IPS DF 6.9 (cell line): Measurements from ENCODE around the gene STRA8.

ENCODE experiments used
- DNase-seq: peaks from one replicate; pipeline ENCODE4 v3.0.0-alpha.2; 2013; ENCODE audit warnings: low read depth, low spot score
- H3K27ac ChIP-seq: one replicate; pipeline ENCODE4 v1.5.1; 2013; ENCODE audit warnings: low read length, control low read depth
- H3K27me3 ChIP-seq: 2 replicates; pipeline ENCODE4 v1.6.1; 2013; ENCODE audit warnings: mild to moderate bottlenecking, low read length; ENCODE audit not compliant: control insufficient read depth, insufficient read depth
- H3K36me3 ChIP-seq: 2 replicates; pipeline ENCODE4 v1.6.1; 2013; ENCODE audit warnings: low read length; ENCODE audit not compliant: control insufficient read depth, insufficient read depth
- H3K4me1 ChIP-seq: 2 replicates; pipeline ENCODE4 v1.6.1; 2013; ENCODE audit warnings: low read length; ENCODE audit not compliant: control insufficient read depth, insufficient read depth
- H3K4me3 ChIP-seq: 2 replicates; pipeline ENCODE4 v1.5.1; 2013; ENCODE audit warnings: mild to moderate bottlenecking, low read length
- H3K9me3 ChIP-seq: 2 replicates; pipeline ENCODE4 v1.6.1; 2013; ENCODE audit warnings: low read length, inconsistent platforms; ENCODE audit not compliant: control insufficient read depth, insufficient read depth
- WGBS: extraction: QIAGEN DNeasy Blood & Tissue Kit; methylation state at CpG from one replicate; pipeline ENCODE4 v1.1.7; 2013; ENCODE audit warnings: mixed read lengths, missing lambda C conversion rate; ENCODE audit not compliant: insufficient read length, insufficient coverage; 5-methylcytosine and 5-hydroxymethylcytosine counted together

Gene STRA8

DNA sequence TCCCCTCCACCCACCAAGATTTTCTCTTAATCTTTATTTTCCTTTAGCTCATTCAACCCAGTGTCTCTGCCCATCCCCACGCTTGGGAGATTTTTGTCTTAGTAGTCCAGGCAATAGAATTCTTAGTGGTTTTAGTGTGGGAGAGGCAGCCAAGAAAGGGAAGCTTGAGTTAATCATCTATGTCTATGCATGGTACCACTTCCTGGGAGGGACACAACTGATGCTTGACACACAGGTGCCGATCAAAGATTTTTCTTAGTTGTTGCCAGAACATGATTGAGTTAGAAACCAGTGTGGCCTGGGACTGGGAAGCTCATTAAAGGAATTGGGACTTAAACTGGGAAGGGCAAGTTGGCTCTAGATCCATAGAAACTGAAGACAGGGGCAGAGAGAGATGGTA, 3.1 kb downstream of the STRA8 start:
- H3K9me3 ChIP-seq: no peaks in the 10 kb centered on the region
- no peak overlapping the region for H3K27ac ChIP-seq
- H3K4me1 ChIP-seq: peaks cover 4% of the 10 kb centered on the region; the same call in 1 of the 2 replicates
- no CpG with 5 or more reads among the region's 2 CpGs for WGBS
- H3K27me3 ChIP-seq: no peaks in the 10 kb centered on the region
- H3K4me3 ChIP-seq: no peak overlapping the region
- H3K36me3 ChIP-seq: no peaks in the 10 kb centered on the region
- no peak for DNase-seq

DNA sequence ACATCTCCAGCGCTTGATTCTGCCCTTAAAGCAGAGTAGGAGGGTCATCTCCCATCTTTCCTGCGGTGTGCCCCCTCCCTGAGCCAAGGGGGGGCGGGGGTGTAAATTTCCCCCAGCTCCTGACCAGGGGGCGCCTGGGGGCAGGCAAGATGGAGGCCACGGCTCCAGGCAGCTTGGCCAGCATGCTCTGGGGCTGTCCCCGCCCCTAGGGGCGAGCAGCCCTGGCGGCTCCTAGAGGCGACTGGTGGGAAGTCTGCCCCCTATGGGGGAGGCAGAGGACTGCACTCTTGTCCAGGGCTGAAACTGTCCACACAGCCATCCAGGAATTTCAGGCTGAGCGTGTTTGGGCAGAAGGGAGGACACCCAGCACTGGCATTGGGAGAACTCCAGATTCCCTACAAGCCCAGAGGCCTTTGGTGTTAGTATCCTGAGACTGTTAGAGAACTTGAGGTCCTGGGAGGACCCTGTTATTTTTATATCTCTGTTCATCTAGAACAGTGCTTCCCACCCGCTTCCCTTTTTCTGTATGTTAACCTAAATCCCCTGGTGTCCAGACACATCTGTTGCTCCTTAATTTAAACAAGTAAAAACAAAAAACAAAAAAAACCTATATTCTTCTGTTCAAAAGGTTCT, 4.6 kb downstream of the STRA8 start:
- Histone ChIP-seq H3K4me3 (no peak overlapping the region), H3K4me1 (peaks cover 4% of the 10 kb centered on the region; the same call in 1 of the 2 replicates), H3K27me3 (no peaks in the 10 kb centered on the region), H3K36me3 (no peaks in the 10 kb centered on the region), H3K27ac (no peak overlapping the region), H3K9me3 (no peaks in the 10 kb centered on the region)
- WGBS: no CpG with 5 or more reads among the region's 11 CpGs
- DNase-seq: no peak

DNA sequence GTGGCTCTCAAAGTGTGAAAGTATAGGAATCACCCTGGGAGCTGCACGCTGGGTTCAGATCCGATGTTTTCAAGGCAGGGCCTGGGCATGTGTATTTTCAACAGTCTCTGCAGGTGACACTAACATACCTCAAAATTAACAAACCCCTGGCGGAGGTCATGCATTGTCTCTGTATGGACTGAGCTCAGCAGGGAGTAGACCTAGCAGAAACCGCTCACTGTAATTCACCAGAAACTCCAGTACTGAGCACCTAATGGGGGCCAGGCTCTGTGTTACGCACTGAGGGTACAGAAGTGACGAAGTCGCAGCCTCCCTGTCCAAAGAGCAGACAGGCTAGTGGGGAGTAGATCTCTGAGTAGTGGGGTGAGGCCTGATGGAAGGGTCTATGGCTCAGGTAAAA, 5.6 kb downstream of the STRA8 start:
- Histone ChIP-seq H3K9me3 (no peaks in the 10 kb centered on the region), H3K27ac (no peak overlapping the region), H3K27me3 (no peaks in the 10 kb centered on the region), H3K4me3 (no peak overlapping the region), H3K4me1 (peaks cover 4% of the 10 kb centered on the region; the same call in 1 of the 2 replicates), H3K36me3 (no peaks in the 10 kb centered on the region)
- no CpG with 5 or more reads among the region's 7 CpGs for WGBS
- DNase-seq: no peak

DNA sequence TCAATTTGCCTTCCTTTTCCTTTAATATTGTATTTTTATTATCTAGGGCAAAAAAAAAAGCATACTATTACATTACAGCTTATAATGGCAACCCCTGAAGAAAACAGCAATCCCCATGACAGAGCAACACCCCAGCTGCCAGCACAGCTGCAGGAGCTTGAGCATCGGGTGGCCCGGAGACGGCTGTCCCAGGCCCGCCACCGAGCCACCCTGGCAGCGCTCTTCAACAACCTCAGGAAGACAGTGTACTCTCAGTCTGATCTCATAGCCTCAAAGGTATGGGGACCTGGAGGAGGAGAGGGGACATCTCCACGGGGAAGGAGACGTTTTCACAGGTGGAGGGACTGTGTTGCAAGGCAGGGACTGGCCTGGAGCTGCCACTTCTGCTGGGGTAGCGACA, 6.8 kb downstream of the STRA8 start:
- no peak overlapping the region for H3K27ac ChIP-seq
- DNase-seq: no peak
- H3K27me3 ChIP-seq: no peaks in the 10 kb centered on the region
- no peak overlapping the region for H3K4me3 ChIP-seq
- no peaks in the 10 kb centered on the region for H3K36me3 ChIP-seq
- no CpG with 5 or more reads among the region's 9 CpGs for WGBS
- no peaks in the 10 kb centered on the region for H3K9me3 ChIP-seq
- H3K4me1 ChIP-seq: peaks cover 4% of the 10 kb centered on the region; the same call in 1 of the 2 replicates

DNA sequence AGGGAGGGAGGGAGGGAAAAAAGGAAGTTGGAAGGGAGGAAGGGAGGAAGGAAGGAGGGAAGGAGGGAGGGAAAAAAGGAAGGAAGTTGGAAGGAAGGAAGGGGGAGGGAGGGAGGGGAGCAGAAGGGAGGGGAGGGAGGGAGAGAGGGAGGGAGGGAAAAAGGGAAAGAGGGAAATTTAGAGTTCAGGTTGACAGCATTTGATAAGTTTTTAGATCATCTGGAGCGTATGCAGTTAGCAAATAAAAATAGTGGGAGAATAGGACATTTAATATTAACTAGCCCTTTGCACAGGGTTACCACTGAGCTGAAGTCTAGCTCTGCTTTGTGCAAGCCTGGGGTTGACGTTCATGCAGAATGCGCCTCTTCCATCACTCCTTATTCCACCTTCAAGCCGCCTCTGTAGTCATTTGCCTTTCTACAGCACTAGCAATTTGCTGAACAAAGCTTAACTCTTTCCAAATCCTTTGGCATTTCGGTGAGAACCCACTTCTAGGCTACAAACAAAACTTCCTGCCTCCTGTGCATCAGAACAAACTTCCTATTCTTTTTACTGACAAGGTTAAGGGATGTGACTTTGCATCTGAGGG, 8.6 kb downstream of the STRA8 start:
- Histone ChIP-seq H3K9me3 (no peaks in the 10 kb centered on the region), H3K27ac (no peak overlapping the region), H3K4me3 (no peak overlapping the region), H3K36me3 (no peaks in the 10 kb centered on the region), H3K4me1 (peaks cover 4% of the 10 kb centered on the region; the same call in 1 of the 2 replicates), H3K27me3 (no peaks in the 10 kb centered on the region)
- WGBS: no CpG with 5 or more reads among the region's 5 CpGs
- DNase-seq: no peak

DNA sequence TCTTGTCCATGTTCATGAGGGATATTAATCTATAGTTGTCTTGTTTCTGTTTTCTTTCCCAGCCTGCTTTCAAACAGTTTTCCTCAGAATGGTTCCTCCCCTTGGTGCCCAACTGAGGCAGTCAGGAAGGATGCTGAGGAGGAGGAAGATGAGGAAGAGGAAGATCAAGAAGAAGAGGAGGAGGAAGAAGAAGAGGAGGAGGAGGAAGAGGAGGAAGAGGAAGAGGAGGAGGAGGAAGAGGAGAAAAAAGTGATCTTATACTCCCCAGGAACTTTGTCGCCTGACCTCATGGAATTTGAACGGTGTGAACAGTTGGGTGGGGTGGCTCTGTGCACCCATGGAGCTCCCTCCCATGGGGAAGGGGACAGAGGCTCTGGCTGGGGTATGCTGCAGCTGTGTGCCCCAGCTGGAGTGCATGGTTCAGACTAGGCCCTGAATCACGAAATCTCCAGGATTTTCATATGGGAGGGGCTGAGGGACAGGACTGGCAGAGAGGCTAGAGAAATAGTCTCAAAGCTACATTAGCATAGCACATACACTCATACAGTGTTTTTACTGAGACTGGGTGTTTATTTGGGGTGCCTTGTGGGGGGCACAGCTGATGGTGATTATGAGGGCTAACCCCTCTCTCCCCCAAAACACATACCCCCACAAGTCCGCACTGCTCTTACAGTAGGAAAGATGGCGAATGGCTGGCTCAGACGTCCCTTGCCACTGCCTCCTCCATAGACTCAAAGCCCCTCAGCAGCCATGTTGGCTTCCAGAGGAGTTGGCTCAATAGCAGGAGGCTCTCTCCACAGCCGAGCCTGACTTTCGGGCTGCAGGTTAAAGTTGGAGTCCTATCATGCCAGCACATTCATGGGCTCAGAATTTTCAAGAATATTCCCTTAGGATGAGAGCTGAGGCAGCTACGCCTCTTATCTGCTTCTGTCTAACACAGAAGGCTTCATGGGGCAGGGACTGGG, 11.9 kb downstream of the STRA8 start:
- Histone ChIP-seq H3K36me3 (no peaks in the 10 kb centered on the region), H3K9me3 (no peaks in the 10 kb centered on the region), H3K27me3 (no peaks in the 10 kb centered on the region), H3K4me3 (no peak overlapping the region), H3K4me1 (peaks cover 1% of the 10 kb centered on the region; the same call in 1 of the 2 replicates), H3K27ac (no peak overlapping the region)
- DNase-seq: no peak
- WGBS: no CpG with 5 or more reads among the region's 9 CpGs

DNA sequence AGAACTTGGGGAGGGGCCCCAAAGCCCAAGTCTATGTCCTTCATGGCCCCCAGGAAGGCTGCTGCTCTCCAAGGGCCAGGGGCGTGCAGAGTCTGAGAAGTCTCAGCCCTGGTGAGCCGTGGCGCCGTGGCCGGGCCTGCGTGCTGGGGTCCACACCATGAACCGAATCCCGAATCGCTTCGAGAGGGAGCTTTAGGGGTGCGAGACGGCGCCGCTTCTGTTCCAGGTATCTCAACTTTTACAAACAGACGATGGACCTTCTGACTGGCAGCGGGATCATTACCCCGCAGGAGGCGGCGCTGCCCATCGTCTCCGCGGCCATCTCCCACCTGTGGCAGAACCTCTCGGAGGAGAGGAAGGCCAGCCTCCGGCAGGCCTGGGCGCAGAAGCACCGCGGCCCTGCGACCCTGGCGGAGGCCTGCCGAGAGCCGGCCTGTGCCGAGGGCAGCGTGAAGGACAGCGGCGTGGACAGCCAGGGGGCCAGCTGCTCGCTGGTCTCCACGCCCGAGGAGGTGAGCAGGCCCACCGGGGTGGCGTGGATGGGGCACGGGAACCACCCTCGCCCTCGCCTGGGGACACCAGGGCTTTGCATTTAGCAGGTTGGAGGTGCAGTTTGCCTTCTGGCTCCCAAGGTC, 12.7 kb downstream of the STRA8 start:
- Histone ChIP-seq H3K9me3 (no peaks in the 10 kb centered on the region), H3K27ac (no peak overlapping the region), H3K36me3 (no peaks in the 10 kb centered on the region), H3K27me3 (no peaks in the 10 kb centered on the region), H3K4me3 (no peak overlapping the region), H3K4me1 (no peaks in the 10 kb centered on the region)
- DNase-seq: no peak
- no CpG with 5 or more reads among the region's 43 CpGs for WGBS

DNA sequence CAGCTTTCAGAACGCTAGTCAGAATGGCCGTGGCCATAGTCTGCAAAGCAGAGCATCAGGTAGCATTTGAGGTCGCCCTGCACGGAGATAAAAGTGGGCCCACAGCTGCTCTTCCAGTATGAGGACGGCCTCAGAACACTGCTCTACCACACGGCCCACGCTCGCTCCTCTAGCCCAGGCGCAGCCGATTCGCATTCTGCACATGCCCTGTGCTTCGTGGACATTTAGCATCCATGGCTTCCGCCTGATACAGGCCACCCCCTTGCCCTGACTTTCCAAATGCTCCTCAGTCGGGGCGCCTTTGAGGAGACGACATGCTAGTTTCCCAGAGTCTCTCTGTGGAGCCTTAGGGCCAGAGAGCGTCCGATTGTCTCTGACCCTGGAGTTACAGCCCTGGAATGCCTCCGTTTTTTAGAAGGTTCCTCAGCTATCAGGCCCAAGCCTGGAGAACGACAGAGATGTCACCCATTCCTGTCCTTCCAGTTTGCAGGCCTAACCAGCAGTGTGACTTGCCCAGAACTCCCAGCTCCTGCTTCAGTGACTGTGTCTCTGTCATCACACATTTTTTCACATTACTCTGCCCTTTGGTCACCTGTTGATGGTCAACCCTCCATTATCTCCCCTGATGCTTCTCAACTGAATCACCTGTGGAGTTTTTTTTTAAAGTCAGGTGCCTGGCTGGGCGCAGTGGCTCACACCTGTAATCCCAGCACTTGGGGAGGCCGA, 14.3 kb downstream of the STRA8 start:
- no CpG with 5 or more reads among the region's 22 CpGs for WGBS
- Histone ChIP-seq H3K4me3 (no peak overlapping the region), H3K27ac (no peak overlapping the region)

DNA sequence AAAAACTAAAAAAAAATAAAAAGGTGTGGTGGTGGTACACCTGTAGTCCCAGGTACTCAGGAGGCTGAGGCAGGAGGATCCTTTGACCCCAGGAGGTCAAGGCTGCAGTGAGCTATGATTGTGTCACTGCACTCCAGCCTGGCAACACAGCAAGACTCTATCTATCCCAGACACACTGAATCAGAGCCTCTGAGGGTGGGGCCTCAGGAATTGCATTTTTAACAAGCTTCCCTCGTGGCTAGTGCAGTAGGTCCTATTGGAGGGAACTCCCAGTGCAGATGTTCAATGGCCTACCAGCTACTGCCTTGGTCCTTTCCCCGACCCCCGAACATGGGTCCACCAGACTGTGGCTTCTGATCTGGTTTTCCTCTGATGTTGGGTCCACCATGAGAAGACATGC, 14.9 kb downstream of the STRA8 start:
- Histone ChIP-seq H3K36me3 (no peaks in the 10 kb centered on the region), H3K4me1 (no peaks in the 10 kb centered on the region), H3K9me3 (no peaks in the 10 kb centered on the region), H3K27me3 (no peaks in the 10 kb centered on the region), H3K27ac (no peak overlapping the region), H3K4me3 (no peak overlapping the region)
- no CpG with 5 or more reads among the region's 3 CpGs for WGBS
- DNase-seq: no peak

More for the DNA sequence above, 14.3 kb downstream of the STRA8 start:
- DNase-seq: no peak
- H3K9me3 ChIP-seq: no peaks in the 10 kb centered on the region
- no peaks in the 10 kb centered on the region for H3K36me3 ChIP-seq
- H3K4me1 ChIP-seq: no peaks in the 10 kb centered on the region
- no peaks in the 10 kb centered on the region for H3K27me3 ChIP-seq
